ENCODE measurements around the gene SLC25A23. TPM values are rescaled to one million over a fixed set of nuclear protein-coding genes. Genes with fewer than 3 reads are reported as not detected.
A peak's percentile ranks its signal among the peaks of the same experiment; 100 is the strongest.

Gene SLC25A23
- total RNA-seq, 1 donor = 27.7 TPM

GRCh38 chr19:6425732-6426620, 33.6 kb downstream of the SLC25A23 start:
- no peak for DNase-seq (ENCODE audit: low read depth)
- H3K4me3 ChIP-seq (ENCODE audit: low read depth, low read length) = no peak overlapping the region
- no peak for TF ChIP-seq CTCF (IDR thresholded peaks at IDR 0.05; ENCODE audit: insufficient read depth, low read length)

- peak overlapping the region; percentile 18 for H3K4me3 ChIP-seq (ENCODE audit: low read depth, low read length)
- TF ChIP-seq CTCF (IDR thresholded peaks at IDR 0.05; ENCODE audit: insufficient read depth, low read length) = no peak
- DNase-seq (ENCODE audit: low read depth) = peak; percentile 100
Measured at GRCh38 chr19:6424939-6425731, 34.5 kb downstream of the SLC25A23 start.

- no peak for DNase-seq (ENCODE audit: low read depth)
- no peak for TF ChIP-seq CTCF (IDR thresholded peaks at IDR 0.05; ENCODE audit: insufficient read depth, low read length)
- peak within 1 kb of the TSS; percentile 96 for H3K4me3 ChIP-seq (ENCODE audit: low read depth, low read length)
Measured at GRCh38 chr19:6424195-6424938, 35.2 kb downstream of the SLC25A23 start, which contains the start of gene KHSRP. Gene KHSRP (minus strand): TSS chr19:6424811. CDS start chr19:6424701, 110 bp downstream.

GRCh38 chr19:6423499-6424194, 35.9 kb downstream of the SLC25A23 start:
- TF ChIP-seq CTCF (IDR thresholded peaks at IDR 0.05; ENCODE audit: insufficient read depth, low read length) = no peak

GRCh38 chr19:6421075-6422014, 38.2 kb downstream of the SLC25A23 start:
- H3K4me3 ChIP-seq (ENCODE audit: low read depth, low read length) = no peak overlapping the region
- TF ChIP-seq CTCF (IDR thresholded peaks at IDR 0.05; ENCODE audit: insufficient read depth, low read length) = no peak
- no peak for DNase-seq (ENCODE audit: low read depth)

More at GRCh38 chr19:6423499-6424194, 35.9 kb downstream of the SLC25A23 start:
- DNase-seq (ENCODE audit: low read depth) = peak; percentile 40
- H3K4me3 ChIP-seq (ENCODE audit: low read depth, low read length) = peak overlapping the region; percentile 96

All from fibroblast of the aortic adventitia (primary cell).